Astrocyte (in vitro differentiated cells and primary cell): ENCODE data around the gene SPSB2.

Experiments used
- EZH2 ChIP-seq: IDR thresholded peaks from 2 replicates; pipeline ENCODE4 v1.6.1; 2012; ENCODE audit warnings: mild to moderate bottlenecking, low read length, inconsistent platforms; ENCODE audit not compliant: insufficient read depth
- TF ChIP-seq, protein P1 (sequence below): IDR thresholded peaks from 2 replicates; pipeline ENCODE4 v1.5.1; 2011; ENCODE audit warnings: low read depth, mild to moderate bottlenecking, inconsistent platforms, low read length, moderate library complexity; ENCODE audit not compliant: insufficient read depth

DNA sequence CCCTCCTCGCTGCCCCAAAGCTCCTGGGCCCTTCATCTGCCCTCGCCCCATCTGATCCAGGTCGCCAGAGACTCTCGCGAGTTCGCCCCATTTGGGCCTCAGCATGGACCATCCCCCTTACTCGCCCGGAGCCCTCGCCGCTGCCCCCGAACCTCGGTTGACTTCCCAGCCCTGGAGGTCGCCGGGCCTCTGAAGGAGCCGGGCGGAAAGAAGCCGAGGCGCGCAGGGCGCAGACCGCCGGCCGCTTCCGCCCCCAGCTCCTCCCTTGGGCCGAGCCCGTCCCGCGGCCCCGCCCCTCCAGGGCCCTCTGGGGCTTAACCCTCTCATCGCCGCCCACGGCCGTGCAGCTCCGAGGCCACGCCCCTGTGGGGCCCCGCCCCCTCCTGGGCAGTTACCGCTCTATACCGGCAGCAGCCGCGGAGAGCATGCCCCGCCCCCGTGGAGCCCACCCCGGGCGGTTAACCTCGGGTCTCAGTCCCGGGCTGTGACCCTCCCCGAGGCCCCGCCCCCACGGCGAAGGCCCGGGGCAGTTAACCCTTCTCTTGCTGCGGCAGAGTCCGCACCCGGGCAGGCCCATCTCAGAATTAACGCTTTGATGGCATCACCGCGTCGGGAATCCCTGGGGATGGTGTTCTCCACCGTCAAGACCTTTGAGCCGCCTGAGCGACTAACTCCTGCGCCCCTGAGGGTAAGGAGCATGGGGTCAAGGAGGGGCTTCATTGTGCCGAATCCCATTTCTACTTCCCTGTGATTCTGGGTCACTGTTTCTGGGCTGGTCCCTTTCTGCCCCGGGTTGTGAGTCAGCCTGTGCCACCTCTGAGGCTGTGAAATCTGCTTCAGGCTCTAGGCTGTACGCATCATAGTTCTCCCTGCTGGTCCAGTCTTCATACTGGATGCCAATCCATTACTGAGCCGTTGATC lies at the start of gene SPSB2:
- TF ChIP-seq, protein P1, sequence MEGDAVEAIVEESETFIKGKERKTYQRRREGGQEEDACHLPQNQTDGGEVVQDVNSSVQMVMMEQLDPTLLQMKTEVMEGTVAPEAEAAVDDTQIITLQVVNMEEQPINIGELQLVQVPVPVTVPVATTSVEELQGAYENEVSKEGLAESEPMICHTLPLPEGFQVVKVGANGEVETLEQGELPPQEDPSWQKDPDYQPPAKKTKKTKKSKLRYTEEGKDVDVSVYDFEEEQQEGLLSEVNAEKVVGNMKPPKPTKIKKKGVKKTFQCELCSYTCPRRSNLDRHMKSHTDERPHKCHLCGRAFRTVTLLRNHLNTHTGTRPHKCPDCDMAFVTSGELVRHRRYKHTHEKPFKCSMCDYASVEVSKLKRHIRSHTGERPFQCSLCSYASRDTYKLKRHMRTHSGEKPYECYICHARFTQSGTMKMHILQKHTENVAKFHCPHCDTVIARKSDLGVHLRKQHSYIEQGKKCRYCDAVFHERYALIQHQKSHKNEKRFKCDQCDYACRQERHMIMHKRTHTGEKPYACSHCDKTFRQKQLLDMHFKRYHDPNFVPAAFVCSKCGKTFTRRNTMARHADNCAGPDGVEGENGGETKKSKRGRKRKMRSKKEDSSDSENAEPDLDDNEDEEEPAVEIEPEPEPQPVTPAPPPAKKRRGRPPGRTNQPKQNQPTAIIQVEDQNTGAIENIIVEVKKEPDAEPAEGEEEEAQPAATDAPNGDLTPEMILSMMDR, result no peak
- no peak for TF ChIP-seq EZH2
